Measurements from ENCODE around the gene LNP1. TPM values are rescaled to one million over a fixed set of nuclear protein-coding genes. Genes with fewer than 3 reads are reported as not detected.

The LNP1 gene
- total and polyA plus RNA-seq, 10 of the 15 experiments (the other 5 are each of a cell fraction or from before 2014, with no cell fraction given), result 2.1 to 4.2 (median 2.7) TPM

- H3K4me3 ChIP-seq, result no peak overlapping the region
- in situ Hi-C loops (cut with MboI), result no loop called here
- FAIRE-seq (no peak), DNase-seq (ENCODE audit: low read depth, low spot score) (no peak), ATAC-seq (no peak)
- ChIA-PET CTCF (interaction anchor here (0.6 to 3.1 kb wide), 7 partner anchors 8 to 142 kb away, joined by 3 to 18 read pairs (median 4); no protein-coding TSS in a partner anchor), SMC1A (ENCODE audit: uncharacterized antibody, unreplicated experiment) (interaction anchor here (1.0 to 1.9 kb wide), 4 partner anchors 8 to 142 kb away, joined by 3 to 4 read pairs (median 4); no protein-coding TSS in a partner anchor), POLR2A (no interaction called here), RAD21 (ENCODE audit: unreplicated experiment) (no interaction called here)
- no peaks in the 10 kb centered on the region for H3K36me3 ChIP-seq (ENCODE audit: control insufficient read depth in 2 of 2, insufficient read depth in 2 of 2, low read length in 1 of 2)
- H3K4me2 ChIP-seq (ENCODE audit: control insufficient read depth, insufficient read depth), result no peak overlapping the region
- no peak overlapping the region for H3K9ac ChIP-seq (ENCODE audit: control insufficient read depth, insufficient read depth, low read length)
- no peak overlapping the region for H2AFZ ChIP-seq (ENCODE audit: control insufficient read depth, low read depth, low read length)
- no peaks in the 10 kb centered on the region for H3K27me3 ChIP-seq (replicated peaks in 1 of 2; ENCODE audit: control insufficient read depth in 2 of 2, insufficient read depth in 2 of 2, low read length in 1 of 2)
- no peaks in the 10 kb centered on the region for H4K20me1 ChIP-seq (ENCODE audit: control insufficient read depth, insufficient read depth)
- H3K9me3 ChIP-seq (replicated peaks; ENCODE audit: control insufficient read depth, insufficient read depth, low read length), result no peaks in the 10 kb centered on the region
- no TSS peak for BruUV-seq (replicated peaks)
- intact Hi-C loops (cut with micrococcal nuclease; ENCODE audit: unreplicated experiment), result no loop called here
- TF ChIP-seq BRCA1 (IDR thresholded peaks at IDR 0.05; ENCODE audit: low read depth, low read length) (no peak), SMAD1 (IDR thresholded peaks at IDR 0.05; ENCODE audit: low read depth, partially characterized antibody) (no peak), SREBF1 (IDR thresholded peaks at IDR 0.05; ENCODE audit: low read length) (no peak)
- H3K79me2 ChIP-seq (ENCODE audit: control insufficient read depth, insufficient read depth, low read length), result no peaks in the 10 kb centered on the region
- no peak overlapping the region for H3K27ac ChIP-seq (ENCODE audit: control insufficient read depth, insufficient read depth)
- 100% methylated on average over 1 of the region's 1 CpG for WGBS (ENCODE audit: insufficient coverage, insufficient replicate concordance, low lambda C conversion rate, missing lambda C conversion rate)
- no peaks in the 10 kb centered on the region for H3K4me1 ChIP-seq (ENCODE audit: control insufficient read depth, insufficient read depth, low read length)
Observed at GRCh38 chr3:100448079-100448478, 46.7 kb downstream of the LNP1 start.

DNA sequence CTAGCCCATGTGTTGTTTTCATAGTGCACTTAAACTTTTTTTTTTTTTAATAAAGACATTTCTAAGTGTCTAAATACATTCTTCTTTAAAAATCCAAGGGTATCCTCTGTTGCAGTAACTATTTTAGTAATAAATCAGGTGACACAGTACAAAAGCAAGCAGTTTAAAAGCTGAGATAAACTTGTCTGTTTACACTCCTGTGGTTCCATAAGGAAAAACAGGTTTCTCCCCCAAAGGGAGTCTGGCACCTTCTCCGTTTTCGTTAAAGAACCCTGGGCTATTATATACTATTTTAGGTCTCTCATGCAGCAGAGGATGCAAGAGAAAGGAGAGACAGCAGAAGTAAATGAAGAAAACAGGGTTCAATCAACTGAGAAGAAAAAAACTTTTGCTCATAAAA, 47.9 kb downstream of the LNP1 start:
- no peaks in the 10 kb centered on the region for H3K79me2 ChIP-seq (ENCODE audit: control insufficient read depth, insufficient read depth, low read length)
- ChIA-PET POLR2A (interaction anchor here (0.7 kb wide), 1 partner anchor 12 kb away, joined by 3 read pairs; no protein-coding TSS in a partner anchor), RAD21 (ENCODE audit: unreplicated experiment) (interaction anchor here (1.7 kb wide), 1 partner anchor 13 kb away, joined by 4 read pairs; no protein-coding TSS in a partner anchor), CTCF (interaction anchor here (0.6 to 3.1 kb wide), 8 partner anchors 14 to 698 kb away, joined by 3 to 18 read pairs (median 4); no protein-coding TSS in a partner anchor), SMC1A (ENCODE audit: uncharacterized antibody, unreplicated experiment) (interaction anchor here (0.6 to 2.9 kb wide), 6 partner anchors 9 to 633 kb away, joined by 3 to 10 read pairs (median 4); no protein-coding TSS in a partner anchor)
- no TSS peak for BruUV-seq (replicated peaks)
- H4K20me1 ChIP-seq (ENCODE audit: control insufficient read depth, insufficient read depth), result no peaks in the 10 kb centered on the region
- H2AFZ ChIP-seq (ENCODE audit: control insufficient read depth, low read depth, low read length), result no peak overlapping the region
- no peak overlapping the region for H3K4me2 ChIP-seq (ENCODE audit: control insufficient read depth, insufficient read depth)
- WGBS (ENCODE audit: insufficient coverage, insufficient replicate concordance, low lambda C conversion rate, missing lambda C conversion rate), result 100% methylated on average over 2 of the region's 2 CpGs
- ATAC-seq (no peak), FAIRE-seq (no peak), DNase-seq (ENCODE audit: low read depth, low spot score) (no peak)
- H3K4me3 ChIP-seq, result no peak overlapping the region
- H3K36me3 ChIP-seq (ENCODE audit: control insufficient read depth in 2 of 2, insufficient read depth in 2 of 2, low read length in 1 of 2), result no peaks in the 10 kb centered on the region
- H3K9me3 ChIP-seq (replicated peaks; ENCODE audit: control insufficient read depth, insufficient read depth, low read length), result no peaks in the 10 kb centered on the region
- no peaks in the 10 kb centered on the region for H3K27me3 ChIP-seq (replicated peaks in 1 of 2; ENCODE audit: control insufficient read depth in 2 of 2, insufficient read depth in 2 of 2, low read length in 1 of 2)
- intact Hi-C loops (cut with micrococcal nuclease; ENCODE audit: unreplicated experiment), result no loop called here
- in situ Hi-C loops (cut with MboI), result no loop called here
- H3K9ac ChIP-seq (ENCODE audit: control insufficient read depth, insufficient read depth, low read length), result no peak overlapping the region
- H3K4me1 ChIP-seq (ENCODE audit: control insufficient read depth, insufficient read depth, low read length), result no peaks in the 10 kb centered on the region
- H3K27ac ChIP-seq (ENCODE audit: control insufficient read depth, insufficient read depth), result no peak overlapping the region
- no peak for TF ChIP-seq PML (IDR thresholded peaks at IDR 0.05; ENCODE audit: low read length)
- no peak for TF ChIP-seq TCF12 (IDR thresholded peaks at IDR 0.05; ENCODE audit: low read depth, low read length)
- no peak for TF ChIP-seq HDAC6 (IDR thresholded peaks at IDR 0.05; ENCODE audit: unreplicated experiment)
- TF ChIP-seq, protein P1, sequence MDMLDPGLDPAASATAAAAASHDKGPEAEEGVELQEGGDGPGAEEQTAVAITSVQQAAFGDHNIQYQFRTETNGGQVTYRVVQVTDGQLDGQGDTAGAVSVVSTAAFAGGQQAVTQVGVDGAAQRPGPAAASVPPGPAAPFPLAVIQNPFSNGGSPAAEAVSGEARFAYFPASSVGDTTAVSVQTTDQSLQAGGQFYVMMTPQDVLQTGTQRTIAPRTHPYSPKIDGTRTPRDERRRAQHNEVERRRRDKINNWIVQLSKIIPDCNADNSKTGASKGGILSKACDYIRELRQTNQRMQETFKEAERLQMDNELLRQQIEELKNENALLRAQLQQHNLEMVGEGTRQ (IDR thresholded peaks at IDR 0.05; ENCODE audit: borderline replicate concordance, low read depth, low read length), result no peak
